NCI-H446 (cell line): ENCODE measurements around the gene VAV2.

ENCODE experiments used
- DNase-seq, 2 experiments: peaks; one replicate each; lab custom pipeline; 2025; lab: John Stamatoyannopoulos, UW

The VAV2 gene

GRCh38 chr9:134028076-134028475 is 36.0 kb upstream of the VAV2 start:
- DNase-seq: no peak

DNA sequence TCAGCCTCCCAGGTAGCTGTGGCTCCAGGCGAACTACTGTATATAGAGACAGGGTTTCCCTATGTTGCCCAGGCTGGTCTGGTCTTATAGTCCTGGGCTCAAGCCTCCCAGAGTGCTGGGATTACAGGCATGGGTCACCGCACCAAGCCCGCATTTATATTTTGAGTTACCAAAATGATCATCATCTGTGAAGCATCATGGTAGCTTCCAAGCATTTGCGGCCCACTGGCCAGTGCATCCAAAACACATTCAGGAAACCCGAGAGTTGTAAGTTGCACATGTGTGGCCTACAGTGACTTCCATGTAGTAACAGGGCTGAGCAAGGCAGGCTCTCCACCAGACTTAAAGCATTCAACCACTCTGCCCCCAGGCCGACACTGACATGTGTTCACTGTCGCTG is 35.4 kb upstream of the VAV2 start:
- no peak for DNase-seq

DNA sequence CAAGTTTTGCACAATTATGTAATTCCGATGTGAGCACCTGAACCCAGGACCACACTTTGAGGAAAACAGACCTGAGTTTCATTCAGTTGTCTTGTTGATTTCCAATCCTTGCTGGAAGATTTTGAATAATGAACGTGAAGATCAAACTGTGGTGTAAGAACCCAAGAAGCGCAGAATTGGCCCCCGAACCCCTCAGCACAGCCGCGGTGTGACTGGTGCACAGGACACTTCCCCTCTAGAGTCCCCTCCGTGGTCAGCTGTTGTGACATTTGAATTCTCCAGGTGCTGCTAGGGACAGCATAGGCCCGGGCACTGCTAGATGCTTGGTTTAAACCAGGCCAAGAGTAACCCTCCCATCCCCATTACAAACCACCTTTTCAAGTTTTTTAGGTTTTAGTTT is 34.9 kb upstream of the VAV2 start:
- no peak for DNase-seq

- DNase-seq: no peak
Measured at GRCh38 chr9:134026581-134026980, 34.5 kb upstream of the VAV2 start.

GRCh38 chr9:134025606-134026541 is 33.8 kb upstream of the VAV2 start:
- no peak for DNase-seq

DNA sequence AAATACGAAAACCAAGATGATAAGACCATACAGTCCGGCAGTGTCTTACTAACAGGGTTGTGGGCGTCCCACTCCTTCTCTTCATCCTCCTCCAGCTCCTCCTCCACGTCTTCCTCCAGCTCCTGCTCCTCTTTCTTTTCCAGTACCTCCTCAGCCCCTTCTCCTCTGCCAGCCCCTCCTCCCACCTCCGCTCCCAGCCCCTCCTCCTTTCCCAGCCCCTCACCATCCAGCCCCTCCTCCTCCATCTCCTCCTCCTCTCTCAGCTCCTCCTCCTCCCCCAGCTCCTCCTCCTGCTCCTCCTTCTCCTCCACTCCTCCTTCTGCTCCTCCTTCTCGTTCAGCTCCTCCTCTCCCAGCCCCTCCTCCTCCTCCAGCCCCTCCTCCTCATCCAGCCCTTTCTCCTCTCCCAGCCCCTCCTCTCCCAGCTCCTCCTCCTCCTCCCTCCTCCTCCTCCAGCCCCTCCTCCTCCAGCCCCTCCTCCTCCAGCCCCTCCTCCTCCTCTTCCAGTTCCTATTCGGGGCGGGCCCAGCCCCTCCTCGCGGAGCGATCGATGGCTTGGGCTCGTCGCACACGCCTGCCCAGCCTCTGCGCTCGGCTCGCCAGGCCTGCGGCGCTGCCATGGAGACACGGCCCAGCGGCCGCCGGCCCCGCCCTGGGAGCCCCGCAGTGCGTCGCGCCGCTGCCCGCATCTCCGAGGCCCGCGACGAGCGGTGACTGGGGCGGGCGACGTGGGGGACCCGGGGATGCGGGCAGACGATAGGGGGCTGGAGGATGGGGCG is 32.9 kb upstream of the VAV2 start, which contains the start of gene BRD3OS:
BRD3OS (plus strand) TSS at position 654 of the 778 bp plus-strand sequence. CDS start 1,267 bp downstream, outside the sequence.
- DNase-seq: peak; percentile 85 to 95

- no peak for DNase-seq
Measured at GRCh38 chr9:134024214-134024792, 32.2 kb upstream of the VAV2 start.

DNA sequence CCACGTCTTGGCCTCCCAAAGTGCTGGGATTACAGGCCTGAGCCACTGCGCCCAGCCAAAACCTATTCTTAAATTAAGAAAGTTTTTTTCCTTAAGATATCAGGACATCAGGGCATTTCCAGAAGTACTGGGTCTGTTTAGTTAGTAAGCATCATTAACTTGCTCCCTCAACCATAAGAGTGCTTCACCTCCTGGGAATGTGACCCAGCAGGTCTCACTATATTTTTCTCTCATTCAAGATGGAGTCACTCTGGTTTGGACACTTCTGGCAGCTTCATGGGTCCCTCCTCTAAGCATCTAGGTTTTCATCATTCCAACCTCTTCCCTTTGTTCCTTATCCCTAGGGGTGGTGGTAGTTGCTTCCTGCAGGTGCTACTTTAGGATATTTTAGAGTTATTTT is 22.8 kb upstream of the VAV2 start:
- DNase-seq: no peak

DNA sequence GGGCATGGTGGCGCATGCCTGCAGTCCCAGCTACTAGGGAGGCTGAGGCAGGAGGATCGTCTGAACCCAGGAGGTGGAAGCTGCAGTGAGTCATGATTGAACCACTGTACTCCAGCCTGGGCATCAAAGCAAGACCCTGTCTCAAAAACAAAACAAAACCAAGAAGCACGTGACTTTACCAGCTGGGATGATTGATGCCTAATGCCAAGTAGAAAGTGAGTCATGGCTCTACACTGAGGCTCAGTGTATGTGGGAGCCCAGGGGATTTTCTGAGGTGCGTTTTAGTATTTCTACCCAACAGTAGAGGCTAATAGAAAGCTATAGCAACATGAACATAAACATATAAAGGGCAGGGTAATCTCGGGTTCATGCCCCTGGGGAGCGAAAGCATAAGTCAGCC is 19.3 kb upstream of the VAV2 start:
- no peak for DNase-seq

DNA sequence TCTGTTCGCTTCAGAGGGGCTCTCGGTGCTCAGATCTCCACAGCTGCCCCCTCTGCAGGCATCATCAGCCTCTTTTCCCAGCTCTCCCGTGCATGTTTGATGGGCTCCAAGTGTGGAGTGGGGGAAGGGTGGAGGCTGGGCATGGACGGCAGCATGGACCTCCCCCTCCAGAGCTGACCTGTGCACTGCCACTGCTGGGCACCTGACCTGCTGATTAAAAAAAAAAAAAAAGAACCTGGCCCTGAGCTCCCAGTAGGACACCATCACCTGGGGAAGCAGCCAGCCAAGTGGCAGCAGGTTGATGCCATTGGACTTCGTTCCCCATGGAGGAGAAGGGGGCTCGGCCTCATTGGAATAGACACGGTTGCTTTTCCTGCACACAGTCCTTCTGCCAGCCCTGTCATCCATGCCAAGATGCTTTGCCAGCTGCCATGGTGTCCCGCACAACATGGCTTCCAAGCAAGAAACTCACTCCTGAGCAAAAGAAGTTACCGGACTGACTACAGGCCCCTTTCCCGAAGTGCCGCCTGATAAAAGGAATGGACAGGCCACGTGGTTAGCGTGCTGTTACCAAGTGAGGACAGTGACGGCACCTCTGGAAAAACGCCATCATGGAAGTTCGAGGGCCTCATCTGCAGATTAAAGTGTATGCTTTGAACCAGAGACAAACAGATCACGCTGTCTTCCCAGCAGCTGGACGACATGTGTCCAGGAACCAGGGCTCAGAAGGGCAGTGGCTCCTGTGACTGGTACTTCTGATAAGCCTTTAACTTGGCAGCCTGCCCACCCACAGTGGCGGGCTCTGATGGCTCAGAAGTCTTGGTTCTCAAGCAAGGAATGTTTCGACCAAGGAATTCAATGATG is 18.4 kb upstream of the VAV2 start:
- no peak for DNase-seq

- no peak for DNase-seq
Measured at GRCh38 chr9:134007571-134007970, 15.4 kb upstream of the VAV2 start.

DNA sequence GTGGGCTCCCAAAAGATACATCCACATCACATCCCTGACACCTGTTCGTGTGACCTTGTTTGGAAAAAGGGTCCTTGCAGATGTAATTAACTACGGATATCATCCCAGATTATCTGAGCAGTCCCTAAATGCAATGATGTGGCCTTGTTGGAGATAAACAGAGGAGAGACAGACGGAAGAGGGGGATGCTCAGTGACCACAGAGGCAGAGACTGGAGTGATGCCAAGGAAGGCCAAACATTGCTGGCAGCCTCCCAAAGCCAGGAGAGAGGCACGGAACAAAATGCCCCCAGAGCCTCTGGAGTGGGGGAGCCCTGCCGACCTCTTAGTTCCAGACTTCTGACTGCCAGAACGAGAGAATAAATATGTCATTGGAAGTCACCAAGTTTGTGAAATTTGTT is 15.0 kb upstream of the VAV2 start:
- no peak for DNase-seq

DNA sequence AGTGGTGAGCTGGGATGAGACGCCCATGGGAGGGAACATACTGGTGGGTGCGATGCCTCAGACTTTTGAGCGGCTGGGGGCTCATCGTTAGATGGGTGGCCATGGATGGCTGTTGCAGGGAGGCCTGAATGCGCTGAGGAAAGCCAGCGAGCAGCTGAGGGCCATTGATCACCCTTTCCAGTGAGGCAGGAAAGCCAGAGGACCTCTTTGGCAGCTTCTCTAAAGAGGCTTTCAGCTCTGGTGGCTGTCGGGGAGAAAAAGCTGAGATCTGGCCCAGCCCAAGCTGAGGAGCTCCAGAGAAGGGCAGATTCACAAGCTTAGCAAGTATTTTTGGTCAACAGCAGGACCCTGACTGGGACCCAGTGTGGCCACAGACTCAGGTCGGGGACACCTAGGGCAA is 13.3 kb upstream of the VAV2 start:
- no peak for DNase-seq

GRCh38 chr9:134004881-134005280 is 12.8 kb upstream of the VAV2 start:
- no peak for DNase-seq

DNA sequence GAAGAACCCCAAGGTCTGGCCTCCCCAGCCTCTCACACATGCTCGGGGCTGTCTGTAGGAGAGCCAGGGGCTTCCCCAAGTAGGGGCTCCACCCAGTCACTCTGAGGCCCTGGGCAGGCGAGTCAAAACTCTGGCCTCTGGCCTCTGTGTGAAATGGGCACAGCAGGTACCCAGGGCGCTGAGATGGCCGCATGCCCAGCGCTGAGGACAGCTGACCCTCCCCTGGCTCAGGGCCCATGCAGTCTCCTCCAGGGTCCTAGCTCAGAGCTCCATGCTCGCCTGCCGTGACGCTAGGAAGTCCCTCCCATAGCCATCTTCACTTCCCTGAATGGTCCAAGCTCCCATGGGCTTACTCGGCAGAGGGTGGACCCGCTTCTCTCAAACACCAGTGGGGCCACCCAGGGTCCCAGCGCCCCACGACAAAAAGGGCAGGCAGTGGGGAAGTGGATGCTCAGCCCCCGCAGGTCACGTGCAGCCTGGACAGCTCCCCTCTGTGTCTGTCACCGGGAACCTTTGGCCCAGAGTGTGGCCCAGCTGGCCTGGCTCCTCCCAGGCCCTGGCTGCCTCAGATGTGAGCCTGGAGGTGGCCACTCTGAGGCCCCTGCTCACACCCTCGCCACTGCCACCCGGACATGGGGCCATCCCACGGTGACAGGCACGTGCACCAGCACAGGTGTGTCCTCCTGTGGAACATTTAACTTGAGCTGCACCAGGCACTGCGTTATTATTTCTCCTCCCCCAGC is 12.2 kb upstream of the VAV2 start:
- DNase-seq: no peak

DNA sequence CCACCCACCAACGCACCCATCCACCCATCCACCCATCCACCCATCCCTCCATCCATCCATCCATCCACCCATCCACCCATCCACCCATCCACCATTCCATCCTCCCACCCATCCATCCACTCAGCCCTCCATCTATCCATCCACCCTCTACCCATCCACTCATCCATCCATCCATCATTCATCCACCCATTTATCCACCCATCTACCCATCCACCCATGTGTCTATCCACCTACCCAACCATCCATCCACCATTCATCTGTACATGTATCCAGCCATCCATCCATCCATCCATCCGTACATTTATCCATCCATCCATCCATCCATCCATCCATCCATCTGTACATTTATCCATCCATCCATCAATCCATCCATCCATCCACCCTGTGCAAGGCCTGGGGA is 11.1 kb upstream of the VAV2 start:
- no peak for DNase-seq

GRCh38 chr9:134002796-134003195 is 10.7 kb upstream of the VAV2 start:
- DNase-seq: no peak

DNA sequence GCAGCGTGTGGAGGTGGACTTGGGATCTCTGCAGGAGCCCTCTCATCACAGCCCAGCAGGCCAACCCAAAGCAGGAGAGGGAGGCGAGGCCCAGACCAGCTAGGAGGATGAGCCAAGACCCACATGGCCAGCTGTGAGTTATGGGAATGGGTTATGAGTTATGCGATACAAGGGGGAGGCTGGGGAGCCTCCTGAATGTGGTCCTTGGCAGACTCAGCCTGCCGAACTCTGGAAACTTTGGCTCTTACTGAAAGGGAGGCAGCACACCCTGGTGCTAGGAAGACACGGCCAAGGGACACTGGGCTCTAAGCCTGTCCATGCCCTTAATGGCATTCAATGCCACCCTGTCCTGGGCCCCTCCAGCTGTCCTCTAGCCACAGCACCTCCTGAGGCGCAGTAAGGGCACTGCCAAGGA is 7.7 kb upstream of the VAV2 start:
- peak in 1 of 2 experiments; percentile 17 for DNase-seq

GRCh38 chr9:133998915-133999595 is 6.9 kb upstream of the VAV2 start:
- DNase-seq: no peak

GRCh38 chr9:133997584-133997983 is 5.5 kb upstream of the VAV2 start:
- no peak for DNase-seq
